Common myeloid progenitor, CD34-positive (primary cell): ENCODE data around the gene ARL5A.
A peak's percentile ranks its signal among the peaks of the same experiment; 100 is the strongest.

Source experiments
- CTCF ChIA-PET: fragments of 350-600 bp; sonication (Branson Sonifier 250); formaldehyde crosslinking; loops from one replicate; lab custom pipeline; 2021; ENCODE audit warnings: antibody characterized with exemption; lab: Charles Lee
- POLR2A ChIA-PET: fragments of 350-600 bp; sonication (Branson Sonifier 250); formaldehyde crosslinking; loops from one replicate; lab custom pipeline; 2021; ENCODE audit warnings: antibody characterized with exemption; lab: Charles Lee
- DNase-seq, 3 donors: peaks; one replicate each; pipeline versions ENCODE4 v3.0.0 to v3.0.0-alpha.2; 2013
- H3K27ac ChIP-seq, 2 experiments: 1 replicate in 1 of 2; 2 replicates in 1 of 2; pipeline ENCODE4 v1.7.0; 2013; ENCODE audit warnings: inconsistent platforms in 2 of 2, low read length in 2 of 2, mild to moderate bottlenecking in 2 of 2, low read depth in 1 of 2, moderate library complexity in 1 of 2; ENCODE audit not compliant: severe bottlenecking in 2 of 2, insufficient read depth in 1 of 2, poor library complexity in 1 of 2
- H3K27me3 ChIP-seq, 5 experiments: replicated peaks in 2 of 5; 1 replicate in 3 of 5; 2 replicates in 2 of 5; pipeline versions ENCODE4 v1.6.1 to v1.7.0; 2013; ENCODE audit warnings: low read length in 4 of 5, mild to moderate bottlenecking in 2 of 5, moderate library complexity in 2 of 5, inconsistent platforms in 1 of 5; ENCODE audit not compliant: insufficient read depth in 5 of 5, control insufficient read depth in 4 of 5
- H3K36me3 ChIP-seq, 4 experiments: 1 replicate in 2 of 4; 2 replicates in 2 of 4; pipeline versions ENCODE4 v1.6.1 to v1.7.0; 2013; ENCODE audit warnings: low read length in 3 of 4, control low read depth in 1 of 4, mild to moderate bottlenecking in 1 of 4; ENCODE audit not compliant: control insufficient read depth in 4 of 4, insufficient read depth in 4 of 4
- H3K4me1 ChIP-seq, 4 experiments: 1 replicate in 3 of 4; 2 replicates in 1 of 4; pipeline versions ENCODE4 v1.6.1 to v1.7.1; 2013; ENCODE audit warnings: low read length in 3 of 4, mild to moderate bottlenecking in 3 of 4, control low read depth in 1 of 4, inconsistent platforms in 1 of 4, moderate library complexity in 1 of 4; ENCODE audit not compliant: control insufficient read depth in 4 of 4, insufficient read depth in 4 of 4; ENCODE audit errors: control extremely low read depth in 1 of 4
- H3K4me3 ChIP-seq, 7 experiments: 1 replicate in 4 of 7; 2 replicates in 3 of 7; pipeline versions ENCODE4 v1.5.1 to v1.7.0; 2013; ENCODE audit warnings: mild to moderate bottlenecking in 7 of 7, low read length in 6 of 7, moderate library complexity in 6 of 7, inconsistent platforms in 2 of 7, low read depth in 2 of 7, control low read depth in 1 of 7; ENCODE audit not compliant: insufficient read depth in 4 of 7, control insufficient read depth in 1 of 7; ENCODE audit errors: extremely low read depth in 1 of 7
- H3K9me3 ChIP-seq, 5 experiments: 1 replicate in 4 of 5; 2 replicates in 1 of 5; pipeline versions ENCODE4 v1.6.1 to v1.7.1; 2013; ENCODE audit warnings: low read length in 4 of 5, mild to moderate bottlenecking in 2 of 5, inconsistent platforms in 1 of 5, low read depth in 1 of 5, moderate library complexity in 1 of 5; ENCODE audit not compliant: control insufficient read depth in 4 of 5, insufficient read depth in 2 of 5; ENCODE audit errors: control extremely low read depth in 1 of 5
- WGBS: methylation state at CpG from one replicate; pipeline ENCODE4 v1.1.5; 2013; ENCODE audit not compliant: insufficient coverage; 5-methylcytosine and 5-hydroxymethylcytosine counted together

The ARL5A gene

DNA sequence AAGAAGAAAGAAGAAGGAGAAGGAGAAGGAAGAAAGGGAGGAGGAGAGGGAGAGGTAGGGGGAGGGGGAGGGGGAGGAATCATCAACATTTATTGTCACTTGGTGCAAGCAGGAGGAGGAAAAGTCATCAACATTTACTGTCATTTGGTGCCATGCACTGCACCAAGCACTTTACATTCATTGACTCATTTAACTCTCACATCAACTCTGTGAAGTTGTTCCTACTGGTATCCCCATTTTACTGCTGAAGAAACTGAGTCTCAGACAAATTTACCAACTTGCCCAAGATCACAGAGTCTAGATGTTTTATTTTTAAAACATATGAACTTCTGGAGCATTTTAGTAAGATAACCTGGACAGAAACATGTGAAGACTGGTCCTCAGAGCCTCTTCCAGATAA lies 47.3 kb downstream of the ARL5A start:
- ChIA-PET CTCF (no interaction called here), POLR2A (no interaction called here)
- no peak for DNase-seq
- H3K27ac ChIP-seq = no peak overlapping the region
- no peaks in the 10 kb centered on the region for H3K27me3 ChIP-seq
- no peaks in the 10 kb centered on the region for H3K4me1 ChIP-seq
- H3K4me3 ChIP-seq = no peak overlapping the region
- peaks cover 2 to 42% (median 19%) of the 10 kb centered on the region in 4 experiments for H3K36me3 ChIP-seq
- H3K9me3 ChIP-seq = peaks cover 0 to 4% (median 0%) of the 10 kb centered on the region in 5 experiments

GRCh38 chr2:151777935-151778334 lies 50.3 kb downstream of the ARL5A start:
- 100% methylated on average over 1 of the region's 2 CpGs for WGBS
- H3K9me3 ChIP-seq = peaks cover 0 to 4% (median 0%) of the 10 kb centered on the region in 5 experiments
- no peaks in the 10 kb centered on the region for H3K4me1 ChIP-seq
- CTCF ChIA-PET = no interaction called here
- H3K27me3 ChIP-seq = no peaks in the 10 kb centered on the region
- no peak overlapping the region for H3K27ac ChIP-seq
- DNase-seq = no peak
- H3K4me3 ChIP-seq = no peak overlapping the region
- POLR2A ChIA-PET = no interaction called here
- H3K36me3 ChIP-seq = peaks cover 0 to 31% (median 14%) of the 10 kb centered on the region in 4 experiments

DNA sequence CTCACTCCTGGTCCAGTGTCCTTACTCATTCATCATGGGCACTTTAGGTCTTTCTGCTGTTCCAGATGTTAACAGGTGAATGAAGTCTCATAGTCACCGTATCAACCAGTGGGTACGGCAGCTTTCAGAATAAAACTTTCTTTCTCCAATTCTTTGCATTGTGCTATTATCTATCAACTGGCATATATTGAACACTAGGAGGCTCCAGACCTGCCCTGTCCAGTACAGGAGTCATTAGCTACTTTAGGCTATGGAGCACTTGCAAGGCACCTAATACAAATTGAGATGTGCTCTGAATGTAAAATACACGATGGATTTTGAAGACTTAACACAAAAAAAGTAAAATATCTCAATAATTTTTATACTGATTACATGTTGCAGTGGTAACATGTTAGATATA lies 50.7 kb downstream of the ARL5A start:
- Histone ChIP-seq H3K9me3 (peaks cover 0 to 4% (median 0%) of the 10 kb centered on the region in 5 experiments), H3K27ac (no peak overlapping the region), H3K36me3 (peaks cover 0 to 31% (median 14%) of the 10 kb centered on the region in 4 experiments), H3K27me3 (no peaks in the 10 kb centered on the region), H3K4me3 (no peak overlapping the region), H3K4me1 (no peaks in the 10 kb centered on the region)
- ChIA-PET POLR2A (no interaction called here), CTCF (no interaction called here)
- 94% methylated on average over 2 of the region's 3 CpGs for WGBS
- DNase-seq = no peak

DNA sequence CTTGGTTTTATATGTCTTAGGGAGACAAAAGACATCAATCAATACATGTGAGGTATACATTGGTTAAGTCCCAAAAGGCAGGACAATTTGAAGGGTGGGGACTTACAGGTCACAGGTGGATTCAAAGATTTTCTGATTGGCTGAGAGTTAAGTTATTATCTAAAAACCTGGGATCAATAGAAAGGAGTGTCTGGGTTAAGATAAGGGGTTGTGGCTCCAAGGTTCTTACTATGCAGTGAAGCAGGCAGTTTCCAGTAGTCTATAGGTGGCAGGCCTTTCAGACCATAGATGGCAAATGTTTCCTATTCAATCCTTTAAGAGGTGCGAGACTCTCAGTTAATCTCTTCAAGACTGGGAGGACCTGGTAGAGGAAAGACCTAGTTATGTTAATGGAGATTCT lies 51.9 kb downstream of the ARL5A start:
- ChIA-PET POLR2A (no interaction called here), CTCF (interaction anchor here (0.6 kb wide), 1 partner anchor 225 kb away, joined by 3 read pairs; no protein-coding TSS in a partner anchor)
- Histone ChIP-seq H3K4me1 (no peaks in the 10 kb centered on the region), H3K27me3 (no peaks in the 10 kb centered on the region), H3K36me3 (peaks cover 0 to 30% (median 11%) of the 10 kb centered on the region in 4 experiments), H3K27ac (no peak overlapping the region), H3K4me3 (no peak overlapping the region), H3K9me3 (peaks cover 0 to 4% (median 0%) of the 10 kb centered on the region in 5 experiments)
- DNase-seq = no peak
- no CpG with 5 or more reads among the region's 1 CpG for WGBS

GRCh38 chr2:151775057-151775740 lies 53.0 kb downstream of the ARL5A start:
- Histone ChIP-seq H3K9me3 (peaks cover 0 to 4% (median 0%) of the 10 kb centered on the region in 5 experiments), H3K4me1 (no peaks in the 10 kb centered on the region)
- CTCF ChIA-PET = no interaction called here

GRCh38 chr2:151774506-151774905 lies 53.7 kb downstream of the ARL5A start:
- H3K36me3 ChIP-seq = peaks cover 0 to 25% (median 7%) of the 10 kb centered on the region in 4 experiments
- no peak overlapping the region for H3K4me3 ChIP-seq
- no peak overlapping the region for H3K27ac ChIP-seq
- no peak for DNase-seq
- no peaks in the 10 kb centered on the region for H3K4me1 ChIP-seq
- POLR2A ChIA-PET = no interaction called here
- CTCF ChIA-PET = no interaction called here
- H3K27me3 ChIP-seq = no peaks in the 10 kb centered on the region
- WGBS = no CpG with 5 or more reads among the region's 3 CpGs
- peaks cover 0 to 3% (median 0%) of the 10 kb centered on the region in 5 experiments for H3K9me3 ChIP-seq

More at GRCh38 chr2:151775057-151775740, 53.0 kb downstream of the ARL5A start:
- no peaks in the 10 kb centered on the region for H3K27me3 ChIP-seq
- DNase-seq = peak in 1 of 3 donors; percentile 18
- H3K27ac ChIP-seq = no peak overlapping the region
- WGBS = 100% methylated on average over 1 of the region's 6 CpGs
- POLR2A ChIA-PET = no interaction called here
- peaks cover 0 to 27% (median 8%) of the 10 kb centered on the region in 4 experiments for H3K36me3 ChIP-seq
- H3K4me3 ChIP-seq = no peak overlapping the region

DNA sequence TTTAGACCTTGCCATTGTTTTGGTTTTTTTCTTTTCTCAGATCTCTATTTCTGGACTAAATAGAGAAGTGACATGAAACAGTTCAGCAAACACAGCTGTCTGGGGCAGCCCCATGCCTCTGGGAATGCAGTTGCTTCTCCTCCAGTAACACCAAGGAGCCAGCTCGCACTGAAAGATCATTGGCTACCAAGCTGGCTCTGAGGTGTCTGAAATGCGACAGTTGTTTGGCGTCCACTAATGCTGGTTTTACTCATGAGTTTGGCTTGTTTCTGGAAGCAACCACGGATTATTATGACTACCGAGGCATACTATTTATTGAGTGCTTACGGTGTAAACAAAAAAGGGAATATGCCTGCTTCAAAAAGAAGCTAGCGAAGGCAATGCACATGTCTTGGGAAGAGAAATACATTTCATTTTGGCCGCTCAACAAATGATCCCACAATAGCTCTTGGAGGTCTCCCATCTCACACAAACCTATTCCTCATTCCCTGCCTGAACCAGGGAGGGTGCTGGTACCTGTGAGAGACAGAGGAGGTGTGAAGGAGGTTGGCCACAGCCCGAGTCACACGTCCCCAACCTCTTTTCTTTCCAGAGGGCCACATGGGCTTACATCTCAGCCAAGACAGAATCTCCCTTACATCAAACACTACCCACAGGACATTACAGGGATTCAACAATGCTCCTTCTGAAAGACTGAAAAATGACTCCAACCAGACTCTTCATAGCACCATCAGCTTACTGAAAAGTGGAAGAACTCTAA lies 56.4 kb downstream of the ARL5A start:
- H3K4me3 ChIP-seq = no peak overlapping the region
- peaks cover 0 to 11% (median 4%) of the 10 kb centered on the region in 4 experiments for H3K36me3 ChIP-seq
- DNase-seq = peak; percentile 6 to 53 (median 13)
- ChIA-PET POLR2A (no interaction called here), CTCF (no interaction called here)
- no peaks in the 10 kb centered on the region for H3K27me3 ChIP-seq
- no peak overlapping the region for H3K27ac ChIP-seq
- 98% methylated on average over 6 of the region's 10 CpGs for WGBS
- no peaks in the 10 kb centered on the region for H3K9me3 ChIP-seq
- peaks cover 0 to 9% (median 0%) of the 10 kb centered on the region in 4 experiments for H3K4me1 ChIP-seq
